GM12875 (cell line): ENCODE measurements around the gene AGAP3.
"Not testable (repeated sequence)": the region's sequence is repeated elsewhere in the genome, so short reads cannot be mapped to it uniquely, and the experiment has no call there.

ENCODE experiments used
- H3K4me3 ChIP-seq: one replicate; pipeline ENCODE4 v1.5.1; 2011; ENCODE audit warnings: low read depth, low read length, control low read depth
- TF ChIP-seq, protein P1 (sequence below): IDR thresholded peaks from 2 replicates; pipeline ENCODE4 v1.5.1; 2011; ENCODE audit warnings: low read depth, mild to moderate bottlenecking, control low read depth, inconsistent platforms, low read length, moderate library complexity, borderline replicate concordance; ENCODE audit not compliant: insufficient read depth

Gene AGAP3

DNA sequence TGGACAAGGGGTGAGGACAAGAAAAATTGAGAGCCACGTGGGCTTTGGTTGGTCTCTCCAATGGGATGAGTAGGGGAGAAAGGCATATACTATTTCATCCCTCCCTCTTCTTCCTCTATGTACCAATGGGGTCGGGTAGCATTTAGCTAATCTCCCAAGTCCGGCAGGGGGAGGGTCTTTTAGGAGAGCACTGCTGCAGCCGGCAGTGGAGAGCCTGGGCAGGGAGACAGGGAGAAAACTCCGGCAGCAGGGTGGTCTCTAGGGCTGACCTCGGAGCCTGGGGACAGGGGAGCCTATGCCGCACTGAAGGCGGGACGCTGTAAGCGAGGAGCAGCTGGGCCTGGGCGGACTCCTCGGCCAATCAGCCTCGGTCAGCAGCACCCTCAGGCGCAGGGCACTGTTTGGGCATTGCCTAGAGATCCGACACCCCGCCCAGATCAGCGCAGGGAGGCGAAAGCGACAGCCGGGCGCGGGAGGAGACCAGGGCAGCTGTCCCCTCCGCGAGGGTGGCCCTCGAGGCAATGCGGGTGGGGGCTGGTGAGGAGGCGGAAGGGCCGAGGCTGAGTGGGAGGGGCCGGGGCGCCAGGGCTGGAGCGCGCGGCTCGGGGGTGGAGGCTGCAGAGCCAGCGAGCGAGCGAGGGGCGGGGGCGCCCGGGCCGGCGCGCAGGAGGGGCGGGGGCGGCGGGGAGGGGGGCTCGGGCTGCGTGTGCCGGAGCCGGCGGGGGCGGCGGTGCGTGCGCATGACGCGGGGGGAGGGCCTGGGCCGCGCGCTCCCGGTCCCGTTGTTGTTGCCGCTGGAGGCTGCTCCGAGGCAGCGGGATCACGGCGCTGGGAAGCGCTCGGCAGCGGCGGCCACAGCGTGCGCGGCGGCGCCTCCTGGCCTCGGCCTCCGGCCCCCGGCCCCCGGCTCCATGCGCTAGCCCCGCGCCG lies at the start of gene AGAP3:
AGAP3 (plus strand) TSS at position 785 of the 930 bp plus-strand sequence. CDS start 267 bp downstream, outside the sequence.
- peak within 1 kb of the TSS; percentile 73 for H3K4me3 ChIP-seq
- TF ChIP-seq, protein P1, sequence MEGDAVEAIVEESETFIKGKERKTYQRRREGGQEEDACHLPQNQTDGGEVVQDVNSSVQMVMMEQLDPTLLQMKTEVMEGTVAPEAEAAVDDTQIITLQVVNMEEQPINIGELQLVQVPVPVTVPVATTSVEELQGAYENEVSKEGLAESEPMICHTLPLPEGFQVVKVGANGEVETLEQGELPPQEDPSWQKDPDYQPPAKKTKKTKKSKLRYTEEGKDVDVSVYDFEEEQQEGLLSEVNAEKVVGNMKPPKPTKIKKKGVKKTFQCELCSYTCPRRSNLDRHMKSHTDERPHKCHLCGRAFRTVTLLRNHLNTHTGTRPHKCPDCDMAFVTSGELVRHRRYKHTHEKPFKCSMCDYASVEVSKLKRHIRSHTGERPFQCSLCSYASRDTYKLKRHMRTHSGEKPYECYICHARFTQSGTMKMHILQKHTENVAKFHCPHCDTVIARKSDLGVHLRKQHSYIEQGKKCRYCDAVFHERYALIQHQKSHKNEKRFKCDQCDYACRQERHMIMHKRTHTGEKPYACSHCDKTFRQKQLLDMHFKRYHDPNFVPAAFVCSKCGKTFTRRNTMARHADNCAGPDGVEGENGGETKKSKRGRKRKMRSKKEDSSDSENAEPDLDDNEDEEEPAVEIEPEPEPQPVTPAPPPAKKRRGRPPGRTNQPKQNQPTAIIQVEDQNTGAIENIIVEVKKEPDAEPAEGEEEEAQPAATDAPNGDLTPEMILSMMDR = no peak

- TF ChIP-seq, protein P1 = no peak
- no peak overlapping the region for H3K4me3 ChIP-seq
Observed at GRCh38 chr7:151038951-151039849, 47.1 kb upstream of the AGAP3 start.

DNA sequence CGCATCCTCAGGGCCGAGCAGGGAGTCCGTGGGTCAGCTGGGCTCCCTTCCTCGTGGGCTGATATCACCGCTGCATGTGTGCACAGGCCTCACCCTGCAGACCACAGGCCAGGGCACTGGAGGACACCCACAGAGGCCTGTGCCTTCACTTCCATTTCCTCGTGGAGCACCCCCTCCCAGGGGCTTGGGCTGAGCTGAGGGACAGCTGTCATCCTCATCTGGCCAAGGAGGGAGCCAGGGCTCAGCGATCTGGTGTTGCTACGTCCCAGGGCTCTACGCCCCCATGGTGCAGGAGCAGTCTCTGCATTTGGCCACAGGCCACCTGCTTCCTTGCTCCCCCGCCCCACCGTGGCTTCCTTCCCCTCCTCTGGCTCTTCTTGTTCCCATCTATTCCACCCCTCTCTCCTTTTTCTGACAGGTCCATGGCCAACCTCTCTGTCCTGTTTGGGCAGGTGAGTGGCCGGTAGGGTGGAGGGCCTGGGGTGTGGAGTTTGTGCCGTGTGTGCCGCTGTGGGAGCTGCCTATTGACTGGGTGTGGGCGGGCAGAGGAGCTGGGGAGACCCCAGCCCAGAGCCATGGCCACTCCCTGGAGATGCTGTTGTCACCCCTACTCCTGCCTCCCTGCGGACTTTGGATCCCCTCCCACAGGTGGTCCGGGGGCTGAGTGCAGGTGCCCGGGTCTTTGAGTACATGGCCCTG lies 46.3 kb upstream of the AGAP3 start:
- H3K4me3 ChIP-seq = no peak overlapping the region
- TF ChIP-seq, protein P1 = no peak

- TF ChIP-seq, protein P1 = no peak
Observed at GRCh38 chr7:151040616-151041375, 45.5 kb upstream of the AGAP3 start.

GRCh38 chr7:151043449-151043848 lies 42.8 kb upstream of the AGAP3 start:
- H3K4me3 ChIP-seq = not testable (repeated sequence)

More at GRCh38 chr7:151040616-151041375, 45.5 kb upstream of the AGAP3 start:
- H3K4me3 ChIP-seq = no peak overlapping the region

DNA sequence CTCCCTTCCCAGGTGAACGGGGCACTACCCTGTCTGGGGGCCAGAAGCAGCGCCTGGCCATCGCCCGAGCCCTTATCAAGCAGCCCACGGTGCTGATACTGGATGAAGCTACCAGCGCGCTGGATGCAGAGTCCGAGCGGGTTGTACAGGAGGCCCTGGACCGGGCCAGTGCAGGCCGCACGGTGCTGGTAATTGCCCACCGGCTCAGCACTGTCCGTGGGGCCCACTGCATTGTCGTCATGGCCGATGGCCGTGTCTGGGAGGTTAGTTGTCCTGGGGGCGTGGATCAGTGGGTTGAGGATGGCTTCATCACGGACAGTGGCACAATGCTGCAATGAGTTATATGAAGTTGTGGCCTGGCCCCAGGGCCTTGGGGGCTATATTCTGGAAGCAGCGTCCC lies 42.3 kb upstream of the AGAP3 start:
- TF ChIP-seq, protein P1 = no peak
- H3K4me3 ChIP-seq = no peak overlapping the region

DNA sequence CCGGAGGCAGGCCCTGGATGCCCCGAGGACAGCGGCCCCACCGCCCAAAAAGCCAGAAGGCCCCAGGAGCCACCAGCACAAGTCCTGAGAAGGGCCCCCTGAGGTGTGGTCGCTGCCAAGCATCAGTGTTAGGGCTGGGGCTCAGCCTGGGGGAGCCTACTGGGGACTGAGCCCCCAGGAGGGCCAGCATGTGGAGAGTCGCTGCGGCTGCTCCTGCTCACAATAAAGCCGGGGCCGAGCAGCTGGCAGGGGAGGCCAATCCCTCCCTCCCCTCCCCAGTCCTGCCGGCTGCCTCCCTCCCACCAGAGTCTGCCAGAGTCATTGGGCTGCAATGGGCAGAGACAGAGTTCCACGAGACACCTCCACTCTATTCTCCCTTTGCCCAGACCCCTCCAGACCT lies 41.0 kb upstream of the AGAP3 start:
- H3K4me3 ChIP-seq = no peak overlapping the region
- TF ChIP-seq, protein P1 = no peak
